ENCODE measurements around the gene KLHL11. TPM values are rescaled to one million over a fixed set of nuclear protein-coding genes. Genes with fewer than 3 reads are reported as not detected.
A peak's percentile ranks its signal among the peaks of the same experiment; 100 is the strongest.

Gene KLHL11
- total RNA-seq (24.4 and 28.2 TPM in 2 replicates), polyA plus RNA-seq (8.1 and 8.7 TPM in 2 replicates), polyA minus RNA-seq (ENCODE audit: low replicate concordance) (6.4 and 12.2 TPM in 2 replicates)
- polyA plus RNA-seq (2012), result 1.8 and 2.3 TPM in 2 replicates

DNA sequence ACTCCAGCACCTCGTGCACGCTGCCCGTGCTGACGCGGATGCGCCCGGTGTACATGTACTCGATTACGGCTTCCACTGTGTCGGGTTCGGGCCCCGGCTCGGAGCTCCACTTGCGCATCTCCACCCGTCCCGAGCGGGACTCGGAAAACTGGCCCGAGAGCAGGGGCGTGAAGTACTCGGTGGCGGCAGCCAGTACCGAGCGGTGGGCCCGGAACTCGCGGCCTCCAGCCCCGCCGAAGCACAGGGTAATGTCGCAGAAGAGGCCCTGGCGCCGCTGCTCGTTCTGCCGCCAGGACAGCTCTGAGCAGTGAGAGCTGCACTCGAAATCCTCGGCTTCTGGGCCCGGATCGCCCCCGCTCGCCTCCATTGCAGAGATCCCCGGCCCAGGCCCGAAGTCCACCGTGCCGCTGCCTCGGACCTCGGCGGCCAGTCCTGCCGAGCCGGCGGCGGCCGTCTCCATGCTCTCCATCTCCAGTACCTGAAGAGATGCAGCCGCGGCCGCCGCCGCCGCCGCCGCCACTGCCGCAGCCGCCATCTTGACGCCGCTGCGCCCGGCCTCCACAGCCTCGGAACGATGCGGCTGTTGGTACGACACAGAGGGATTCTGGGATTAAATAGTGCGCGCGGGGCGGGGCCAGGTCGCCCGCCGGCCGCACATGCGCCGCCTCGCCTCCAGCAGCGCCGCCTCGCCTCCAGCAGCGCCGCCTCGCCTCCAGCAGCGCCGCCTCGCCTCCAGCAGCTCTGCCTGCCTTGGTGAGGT, at the start of gene KLHL11:
KLHL11 (minus strand) TSS at position 588 of the 760 bp plus-strand sequence; CDS start at position 535, 53 bp downstream.
- H3K9me3 ChIP-seq (ENCODE audit: control insufficient read depth, insufficient read depth, low read depth, low read length), result no peaks in the 10 kb centered on the region
- H3K9ac ChIP-seq (ENCODE audit: insufficient read depth, low read length), result peak within 1 kb of the TSS; percentile 86
- no peak for TF ChIP-seq EZH2 (IDR thresholded peaks at IDR 0.05; ENCODE audit: low read length, missing control alignments)
- peak in 1 of 2 donors; percentile 1 for TF ChIP-seq CTCF (conservative IDR thresholded peaks at IDR 0.05 in 1 of 2, IDR thresholded peaks at IDR 0.05 in 1 of 2; ENCODE audit: low read depth in 1 of 2, low read length in 2 of 2)
- H3K4me3 ChIP-seq (replicated peaks in 1 of 4; ENCODE audit: control extremely low read depth in 1 of 4, insufficient read depth in 1 of 4, low read depth in 3 of 4, low read length in 4 of 4), result peak within 1 kb of the TSS; percentile 73 to 99 (median 90)
- peak within 1 kb of the TSS; percentile 76 for H2AFZ ChIP-seq (ENCODE audit: low read length)
- peaks cover 38% of the 10 kb centered on the region for H3K79me2 ChIP-seq (ENCODE audit: control insufficient read depth, insufficient read depth, low read length)
- H3K27me3 ChIP-seq (ENCODE audit: control insufficient read depth, insufficient read depth, low read length), result no peaks in the 10 kb centered on the region
- H3K36me3 ChIP-seq (ENCODE audit: control insufficient read depth, insufficient read depth, low read length), result peaks cover 7% of the 10 kb centered on the region
- peak within 1 kb of the TSS; percentile 78 for H3K27ac ChIP-seq (ENCODE audit: insufficient read depth, low read length)
- peak within 1 kb of the TSS; percentile 100 for H3K4me2 ChIP-seq (ENCODE audit: extremely low read depth, insufficient read depth, low read length)
- peaks cover 2% of the 10 kb centered on the region for H3K4me1 ChIP-seq (ENCODE audit: control insufficient read depth, extremely low read depth, insufficient read depth, low read length)
- DNase-seq (ENCODE audit: low read depth in 2 of 2), result peak; percentile 86 to 87
- no peaks in the 10 kb centered on the region for H4K20me1 ChIP-seq (ENCODE audit: control insufficient read depth, extremely low read depth, insufficient read depth, low read length)

GRCh38 chr17:41915020-41915419, 49.8 kb upstream of the KLHL11 start:
- peaks cover 21% of the 10 kb centered on the region for H3K36me3 ChIP-seq (ENCODE audit: control insufficient read depth, insufficient read depth, low read length)
- H3K9ac ChIP-seq (ENCODE audit: insufficient read depth, low read length), result no peak overlapping the region
- no peaks in the 10 kb centered on the region for H3K9me3 ChIP-seq (ENCODE audit: control insufficient read depth, insufficient read depth, low read depth, low read length)
- no peak overlapping the region for H2AFZ ChIP-seq (ENCODE audit: low read length)
- no peak for DNase-seq (ENCODE audit: low read depth in 2 of 2)
- no peaks in the 10 kb centered on the region for H3K27me3 ChIP-seq (ENCODE audit: control insufficient read depth, insufficient read depth, low read length)
- no peak overlapping the region for H3K4me3 ChIP-seq (replicated peaks in 1 of 4; ENCODE audit: control extremely low read depth in 1 of 4, insufficient read depth in 1 of 4, low read depth in 3 of 4, low read length in 4 of 4)
- peaks cover 70% of the 10 kb centered on the region for H3K79me2 ChIP-seq (ENCODE audit: control insufficient read depth, insufficient read depth, low read length)
- H3K4me1 ChIP-seq (ENCODE audit: control insufficient read depth, extremely low read depth, insufficient read depth, low read length), result peaks cover 47% of the 10 kb centered on the region
- TF ChIP-seq CTCF (conservative IDR thresholded peaks at IDR 0.05 in 1 of 2, IDR thresholded peaks at IDR 0.05 in 1 of 2; ENCODE audit: low read depth in 1 of 2, low read length in 2 of 2), result no peak
- TF ChIP-seq EZH2 (IDR thresholded peaks at IDR 0.05; ENCODE audit: low read length, missing control alignments), result no peak
- H3K27ac ChIP-seq (ENCODE audit: insufficient read depth, low read length), result peak overlapping the region; percentile 22
- no peaks in the 10 kb centered on the region for H4K20me1 ChIP-seq (ENCODE audit: control insufficient read depth, extremely low read depth, insufficient read depth, low read length)
- no peak overlapping the region for H3K4me2 ChIP-seq (ENCODE audit: extremely low read depth, insufficient read depth, low read length)

- peak overlapping the region; percentile 40 for H3K4me2 ChIP-seq (ENCODE audit: extremely low read depth, insufficient read depth, low read length)
- H3K27me3 ChIP-seq (ENCODE audit: control insufficient read depth, insufficient read depth, low read length), result no peaks in the 10 kb centered on the region
- H3K36me3 ChIP-seq (ENCODE audit: control insufficient read depth, insufficient read depth, low read length), result peaks cover 27% of the 10 kb centered on the region
- H2AFZ ChIP-seq (ENCODE audit: low read length), result no peak overlapping the region
- peaks cover 75% of the 10 kb centered on the region for H3K79me2 ChIP-seq (ENCODE audit: control insufficient read depth, insufficient read depth, low read length)
- no peaks in the 10 kb centered on the region for H3K9me3 ChIP-seq (ENCODE audit: control insufficient read depth, insufficient read depth, low read depth, low read length)
- peaks cover 41% of the 10 kb centered on the region for H3K4me1 ChIP-seq (ENCODE audit: control insufficient read depth, extremely low read depth, insufficient read depth, low read length)
- no peak overlapping the region for H3K27ac ChIP-seq (ENCODE audit: insufficient read depth, low read length)
- H3K4me3 ChIP-seq (replicated peaks in 1 of 4; ENCODE audit: control extremely low read depth in 1 of 4, insufficient read depth in 1 of 4, low read depth in 3 of 4, low read length in 4 of 4), result peak overlapping the region in 1 of 4 experiments; percentile 1
- no peak overlapping the region for H3K9ac ChIP-seq (ENCODE audit: insufficient read depth, low read length)
- no peaks in the 10 kb centered on the region for H4K20me1 ChIP-seq (ENCODE audit: control insufficient read depth, extremely low read depth, insufficient read depth, low read length)
- TF ChIP-seq CTCF (conservative IDR thresholded peaks at IDR 0.05 in 1 of 2, IDR thresholded peaks at IDR 0.05 in 1 of 2; ENCODE audit: low read depth in 1 of 2, low read length in 2 of 2), result no peak
- peak in 1 of 2 donors; percentile 61 for DNase-seq (ENCODE audit: low read depth in 2 of 2)
These were observed 49.1 kb upstream of the KLHL11 start for GRCh38 chr17:41914358-41914766.
